Activated CD4-positive, alpha-beta T cell treated with anti-CD3 and anti-CD28 coated beads for 36 hours (primary cell): ENCODE results near the gene NRXN3. TPM values are rescaled to one million over a fixed set of nuclear protein-coding genes. Genes with fewer than 3 reads are reported as not detected.

Source experiments
- ATAC-seq: fragments of 200-7000 bp; cut with Tn5 transposase; one replicate; pipeline ENCODE4 v1.10.0; 2021; ENCODE audit warnings: mild to moderate bottlenecking, moderate library complexity
- CTCF ChIA-PET: fragments of 350-600 bp; sonication (Branson Sonifier 250); formaldehyde crosslinking; loops from one replicate; lab custom pipeline; 2021; ENCODE audit warnings: antibody characterized with exemption; lab: Charles Lee
- POLR2A ChIA-PET: fragments of 350-600 bp; sonication (Branson Sonifier 250); formaldehyde crosslinking; loops from one replicate; lab custom pipeline; 2021; ENCODE audit warnings: antibody characterized with exemption, inconsistent platforms; lab: Charles Lee
- DNase-seq: peaks from one replicate; pipeline ENCODE4 v3.0.0-alpha.2; 2020
- H3K27ac Mint-ChIP-seq: one replicate; pipeline ENCODE4 v1.8.0; 2021; ENCODE audit warnings: mixed read lengths
- H3K27me3 Mint-ChIP-seq: one replicate; pipeline ENCODE4 v1.8.0; 2021; ENCODE audit warnings: mixed read lengths
- H3K36me3 Mint-ChIP-seq: one replicate; pipeline ENCODE4 v1.8.0; 2021; ENCODE audit warnings: low read depth, mixed read lengths
- H3K4me1 Mint-ChIP-seq: one replicate; pipeline ENCODE4 v1.8.0; 2021; ENCODE audit warnings: mixed read lengths
- H3K4me3 Mint-ChIP-seq: one replicate; pipeline ENCODE4 v1.8.0; 2021; ENCODE audit warnings: mild to moderate bottlenecking, moderate library complexity, mixed read lengths
- H3K9me3 Mint-ChIP-seq: one replicate; pipeline ENCODE4 v1.8.0; 2021; ENCODE audit warnings: low read depth, mixed read lengths
- intact Hi-C, 2 experiments: fragments of 100-400 bp; cut with DNase I in 1 of 2; cut with micrococcal nuclease in 1 of 2; formaldehyde crosslinking; loops; one replicate each; pipeline versions ENCODE4 v1.14.2 to v1.15.1; 2022 to 2024; cut with DNase I, micrococcal nuclease
- total RNA-seq, 2 experiments: library from RNA; stranded (reverse); gene quantifications; one replicate each; pipeline ENCODE4 v1.2.3, GENCODE V29; 2021

Gene NRXN3
- total RNA-seq, 2 experiments from 2014 or later, result not detected

- Mint-ChIP-seq H3K4me3 (no peak overlapping the region), H3K9me3 (no peaks in the 10 kb centered on the region), H3K36me3 (no peaks in the 10 kb centered on the region), H3K4me1 (no peaks in the 10 kb centered on the region), H3K27me3 (no peaks in the 10 kb centered on the region), H3K27ac (no peak overlapping the region)
- no peak for DNase-seq
- ATAC-seq, result no peak
- ChIA-PET POLR2A (no interaction called here), CTCF (no interaction called here)
- intact Hi-C loops, result no loop called here
These were observed 1404.9 kb downstream of the NRXN3 start for GRCh38 chr14:79575032-79575431.

GRCh38 chr14:79576424-79576823 is 1406.3 kb downstream of the NRXN3 start:
- no peak for DNase-seq
- intact Hi-C loops, result no loop called here
- no peak for ATAC-seq
- Mint-ChIP-seq H3K27ac (no peak overlapping the region), H3K27me3 (no peaks in the 10 kb centered on the region), H3K4me3 (no peak overlapping the region), H3K9me3 (no peaks in the 10 kb centered on the region), H3K4me1 (no peaks in the 10 kb centered on the region), H3K36me3 (no peaks in the 10 kb centered on the region)
- POLR2A ChIA-PET, result no interaction called here
- CTCF ChIA-PET, result no interaction called here

DNA sequence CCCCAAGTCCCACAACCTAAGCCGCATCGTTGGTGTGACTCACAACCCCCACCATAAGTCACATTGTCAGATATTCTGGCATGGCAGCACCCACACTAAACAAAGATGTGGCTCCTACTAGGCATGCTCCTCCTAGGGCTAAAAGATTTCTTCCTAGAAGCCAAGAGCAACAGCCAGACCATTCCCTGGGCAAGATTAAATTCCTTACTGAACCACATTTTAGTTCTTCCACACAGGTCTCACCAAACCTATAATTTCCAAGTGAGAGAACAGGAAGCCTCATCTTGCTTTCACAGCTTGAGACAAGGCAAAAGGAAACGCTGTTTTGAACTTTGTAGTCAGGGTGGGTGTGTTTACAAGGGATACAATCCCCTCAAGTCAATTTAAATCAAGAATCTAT is 1408.3 kb downstream of the NRXN3 start:
- H3K9me3 Mint-ChIP-seq, result no peaks in the 10 kb centered on the region
- CTCF ChIA-PET, result no interaction called here
- no peak overlapping the region for H3K4me3 Mint-ChIP-seq
- no peaks in the 10 kb centered on the region for H3K27me3 Mint-ChIP-seq
- no peaks in the 10 kb centered on the region for H3K4me1 Mint-ChIP-seq
- H3K36me3 Mint-ChIP-seq, result no peaks in the 10 kb centered on the region
- DNase-seq (no peak), ATAC-seq (no peak)
- POLR2A ChIA-PET, result no interaction called here
- no peak overlapping the region for H3K27ac Mint-ChIP-seq
- intact Hi-C loops, result no loop called here

- ChIA-PET POLR2A (no interaction called here), CTCF (no interaction called here)
- no peaks in the 10 kb centered on the region for H3K9me3 Mint-ChIP-seq
These were observed 1410.2 kb downstream of the NRXN3 start for GRCh38 chr14:79580414-79580813.

DNA sequence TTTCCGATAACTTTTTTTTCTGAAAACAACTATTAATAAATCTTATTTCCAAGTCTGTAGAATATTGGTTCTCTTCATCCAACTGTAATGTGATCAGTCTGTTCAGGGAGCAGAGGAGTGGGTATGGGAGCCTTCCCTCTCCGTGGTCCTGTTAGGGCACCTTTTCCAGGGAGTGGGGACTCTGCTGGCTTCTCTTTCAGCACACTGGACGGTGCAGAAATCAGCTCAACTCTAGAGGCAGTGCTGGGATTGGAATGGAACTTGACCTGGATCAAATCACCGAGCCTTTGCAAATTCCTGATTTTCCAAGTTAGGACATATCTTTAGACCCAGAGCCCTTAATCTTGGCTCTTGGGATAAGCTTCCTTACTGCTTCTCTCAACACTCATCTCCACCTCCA is 1410.7 kb downstream of the NRXN3 start:
- POLR2A ChIA-PET, result no interaction called here
- no peak overlapping the region for H3K4me3 Mint-ChIP-seq

More at GRCh38 chr14:79580414-79580813, 1410.2 kb downstream of the NRXN3 start:
- Mint-ChIP-seq H3K27ac (no peak overlapping the region), H3K4me1 (no peaks in the 10 kb centered on the region), H3K36me3 (no peaks in the 10 kb centered on the region), H3K27me3 (no peaks in the 10 kb centered on the region), H3K4me3 (no peak overlapping the region)
- ATAC-seq, result no peak
- intact Hi-C loops, result no loop called here
- DNase-seq, result no peak

GRCh38 chr14:79581912-79582576 is 1411.9 kb downstream of the NRXN3 start:
- POLR2A ChIA-PET, result no interaction called here
- Mint-ChIP-seq H3K27ac (no peak overlapping the region), H3K4me3 (no peak overlapping the region), H3K9me3 (peaks cover 2% of the 10 kb centered on the region), H3K27me3 (no peaks in the 10 kb centered on the region), H3K36me3 (no peaks in the 10 kb centered on the region), H3K4me1 (no peaks in the 10 kb centered on the region)
- DNase-seq (no peak), ATAC-seq (no peak)
- CTCF ChIA-PET, result no interaction called here
- intact Hi-C loops, result no loop called here

More for the DNA sequence above, 1410.7 kb downstream of the NRXN3 start:
- Mint-ChIP-seq H3K36me3 (no peaks in the 10 kb centered on the region), H3K4me1 (no peaks in the 10 kb centered on the region), H3K9me3 (no peaks in the 10 kb centered on the region), H3K27ac (no peak overlapping the region), H3K27me3 (no peaks in the 10 kb centered on the region)
- intact Hi-C loops, result no loop called here
- DNase-seq (no peak), ATAC-seq (no peak)
- CTCF ChIA-PET, result no interaction called here

DNA sequence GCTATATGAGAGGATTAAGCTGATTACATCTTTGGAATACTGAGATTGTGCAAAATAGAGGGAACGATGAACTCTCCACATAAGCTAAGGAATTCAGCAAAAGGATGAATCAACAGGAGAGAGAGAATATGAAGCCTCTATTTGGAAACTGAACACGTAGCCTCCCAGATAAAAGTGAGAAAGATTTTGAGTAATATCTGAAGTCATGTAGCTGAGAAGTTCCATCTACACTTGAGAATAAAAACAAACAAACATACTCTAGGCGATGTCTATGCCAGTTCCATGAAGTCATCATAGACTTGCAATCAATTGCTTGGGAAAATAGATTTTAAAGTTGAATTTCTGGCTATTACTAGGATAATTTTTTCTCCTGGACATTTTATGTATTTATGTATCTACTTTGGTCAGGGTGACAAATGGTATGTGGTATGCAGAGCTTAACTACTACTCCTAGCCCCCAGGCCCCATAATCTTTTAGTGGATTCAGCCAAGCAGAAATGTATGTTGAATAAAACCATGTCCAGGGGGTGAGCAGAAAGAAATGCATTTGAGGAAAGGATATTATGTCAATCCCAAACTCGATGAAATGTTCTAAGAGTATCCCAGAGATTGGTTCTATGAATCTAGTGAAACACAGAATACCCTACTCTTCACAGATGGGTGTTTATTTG is 1413.7 kb downstream of the NRXN3 start:
- ChIA-PET POLR2A (no interaction called here), CTCF (no interaction called here)
- no peak overlapping the region for H3K27ac Mint-ChIP-seq
- no peaks in the 10 kb centered on the region for H3K4me1 Mint-ChIP-seq
- no peaks in the 10 kb centered on the region for H3K36me3 Mint-ChIP-seq
- H3K9me3 Mint-ChIP-seq, result peaks cover 2% of the 10 kb centered on the region
- intact Hi-C loops, result no loop called here
- ATAC-seq (no peak), DNase-seq (no peak)
- H3K27me3 Mint-ChIP-seq, result no peaks in the 10 kb centered on the region
- no peak overlapping the region for H3K4me3 Mint-ChIP-seq

DNA sequence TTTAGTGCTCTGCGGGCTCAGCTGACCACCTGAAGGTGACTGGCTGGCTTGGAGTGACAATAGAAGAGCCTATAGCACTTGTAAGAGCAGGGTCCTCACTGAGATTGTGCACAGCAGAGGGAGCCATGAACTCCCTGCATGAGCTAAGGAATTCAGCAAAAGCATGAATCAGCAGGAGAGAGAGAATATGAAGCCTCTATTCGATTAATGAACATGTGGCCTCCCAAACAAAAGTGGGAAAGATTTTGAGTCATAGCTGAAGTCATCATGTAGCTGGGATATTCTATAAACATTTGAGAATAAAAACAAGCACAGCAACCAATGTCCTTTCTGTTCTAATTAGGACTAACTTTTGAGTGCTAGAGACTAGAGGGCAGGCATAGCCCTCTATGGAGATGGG is 1414.5 kb downstream of the NRXN3 start:
- ChIA-PET CTCF (no interaction called here), POLR2A (no interaction called here)
- Mint-ChIP-seq H3K27ac (no peak overlapping the region), H3K9me3 (peaks cover 2% of the 10 kb centered on the region), H3K27me3 (no peaks in the 10 kb centered on the region), H3K4me1 (no peaks in the 10 kb centered on the region), H3K36me3 (no peaks in the 10 kb centered on the region), H3K4me3 (no peak overlapping the region)
- intact Hi-C loops, result no loop called here
- DNase-seq, result no peak
- ATAC-seq, result no peak

DNA sequence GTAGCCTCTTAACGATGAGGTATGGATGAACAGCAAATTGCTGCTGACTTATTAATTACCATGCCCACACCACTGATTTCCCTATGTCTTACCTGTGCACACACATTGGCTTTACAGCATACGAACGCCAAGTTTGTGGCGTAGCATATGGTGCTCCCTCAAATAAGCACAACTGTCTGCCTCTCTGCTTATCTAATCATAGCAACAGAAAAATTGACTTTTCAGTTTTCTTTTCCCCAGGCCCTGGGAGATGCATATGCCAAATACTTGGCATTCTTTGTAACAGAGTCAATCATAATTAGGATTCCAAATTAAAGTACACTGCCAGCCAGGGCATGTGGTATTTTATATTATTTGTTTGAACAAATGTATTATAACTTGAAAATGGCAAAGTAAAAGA is 1415.7 kb downstream of the NRXN3 start:
- no peaks in the 10 kb centered on the region for H3K27me3 Mint-ChIP-seq
- ChIA-PET CTCF (no interaction called here), POLR2A (no interaction called here)
- H3K4me3 Mint-ChIP-seq, result no peak overlapping the region
- H3K27ac Mint-ChIP-seq, result no peak overlapping the region
- no peaks in the 10 kb centered on the region for H3K36me3 Mint-ChIP-seq
- intact Hi-C loops, result no loop called here
- ATAC-seq, result no peak
- no peak for DNase-seq
- H3K4me1 Mint-ChIP-seq, result no peaks in the 10 kb centered on the region
- H3K9me3 Mint-ChIP-seq, result peaks cover 2% of the 10 kb centered on the region

GRCh38 chr14:79586416-79586815 is 1416.2 kb downstream of the NRXN3 start:
- CTCF ChIA-PET, result no interaction called here
- peaks cover 2% of the 10 kb centered on the region for H3K9me3 Mint-ChIP-seq
- POLR2A ChIA-PET, result no interaction called here
- intact Hi-C loops, result no loop called here
- DNase-seq (no peak), ATAC-seq (no peak)
- H3K36me3 Mint-ChIP-seq, result no peaks in the 10 kb centered on the region
- H3K27me3 Mint-ChIP-seq, result no peaks in the 10 kb centered on the region
- no peaks in the 10 kb centered on the region for H3K4me1 Mint-ChIP-seq
- H3K4me3 Mint-ChIP-seq, result no peak overlapping the region
- H3K27ac Mint-ChIP-seq, result no peak overlapping the region

DNA sequence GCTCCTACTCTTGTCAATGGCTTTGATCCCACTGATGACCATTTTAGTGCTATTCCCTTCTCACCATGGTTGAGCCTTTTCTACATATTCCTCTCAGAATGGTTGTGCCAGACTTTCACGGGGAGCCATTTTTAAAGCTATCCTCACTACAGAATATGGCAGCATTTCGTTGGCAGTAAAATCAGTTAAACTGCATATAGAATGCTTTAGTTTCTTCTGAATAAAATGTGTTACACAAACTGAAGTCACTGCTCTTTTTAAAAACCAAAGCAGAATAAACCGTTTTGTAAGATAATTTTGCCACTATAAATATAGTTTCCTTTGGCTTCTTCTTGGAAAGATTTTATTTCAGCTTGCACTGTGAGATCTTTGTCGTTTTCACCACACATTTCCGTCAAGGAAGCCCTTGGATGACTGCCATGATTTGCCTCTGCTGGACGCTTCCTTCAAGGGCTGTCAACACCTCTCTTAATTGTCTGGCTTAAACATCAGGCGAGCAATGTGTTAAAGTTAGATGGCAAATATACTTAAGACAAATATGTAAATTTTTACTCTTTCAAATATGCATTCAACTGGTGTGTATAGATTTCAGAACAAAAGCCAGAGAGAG is 1416.9 kb downstream of the NRXN3 start:
- Mint-ChIP-seq H3K27ac (no peak overlapping the region), H3K4me3 (no peak overlapping the region), H3K27me3 (no peaks in the 10 kb centered on the region), H3K9me3 (peaks cover 2% of the 10 kb centered on the region), H3K4me1 (no peaks in the 10 kb centered on the region), H3K36me3 (no peaks in the 10 kb centered on the region)
- ATAC-seq (no peak), DNase-seq (no peak)
- POLR2A ChIA-PET, result no interaction called here
- intact Hi-C loops, result no loop called here
- CTCF ChIA-PET, result no interaction called here

GRCh38 chr14:79587875-79588274 is 1417.7 kb downstream of the NRXN3 start:
- no peaks in the 10 kb centered on the region for H3K27me3 Mint-ChIP-seq
- peaks cover 2% of the 10 kb centered on the region for H3K9me3 Mint-ChIP-seq
- H3K4me1 Mint-ChIP-seq, result no peaks in the 10 kb centered on the region
- ATAC-seq (peak; percentile 61), DNase-seq (no peak)
- H3K27ac Mint-ChIP-seq, result no peak overlapping the region
- ChIA-PET CTCF (no interaction called here), POLR2A (no interaction called here)
- intact Hi-C loops, result no loop called here
- H3K4me3 Mint-ChIP-seq, result no peak overlapping the region
- no peaks in the 10 kb centered on the region for H3K36me3 Mint-ChIP-seq
